HG03460 (cell line): ENCODE results near the gene PALD1.

Experiments used
- ATAC-seq: cut with Tn5 transposase; IDR thresholded peaks from one replicate; pipeline ENCODE4 v1.9.1; 2021; ENCODE audit not compliant: unreplicated experiment

Gene PALD1

GRCh38 chr10:70457759-70458305 is 20.7 kb upstream of the PALD1 start:
- ATAC-seq: no peak

DNA sequence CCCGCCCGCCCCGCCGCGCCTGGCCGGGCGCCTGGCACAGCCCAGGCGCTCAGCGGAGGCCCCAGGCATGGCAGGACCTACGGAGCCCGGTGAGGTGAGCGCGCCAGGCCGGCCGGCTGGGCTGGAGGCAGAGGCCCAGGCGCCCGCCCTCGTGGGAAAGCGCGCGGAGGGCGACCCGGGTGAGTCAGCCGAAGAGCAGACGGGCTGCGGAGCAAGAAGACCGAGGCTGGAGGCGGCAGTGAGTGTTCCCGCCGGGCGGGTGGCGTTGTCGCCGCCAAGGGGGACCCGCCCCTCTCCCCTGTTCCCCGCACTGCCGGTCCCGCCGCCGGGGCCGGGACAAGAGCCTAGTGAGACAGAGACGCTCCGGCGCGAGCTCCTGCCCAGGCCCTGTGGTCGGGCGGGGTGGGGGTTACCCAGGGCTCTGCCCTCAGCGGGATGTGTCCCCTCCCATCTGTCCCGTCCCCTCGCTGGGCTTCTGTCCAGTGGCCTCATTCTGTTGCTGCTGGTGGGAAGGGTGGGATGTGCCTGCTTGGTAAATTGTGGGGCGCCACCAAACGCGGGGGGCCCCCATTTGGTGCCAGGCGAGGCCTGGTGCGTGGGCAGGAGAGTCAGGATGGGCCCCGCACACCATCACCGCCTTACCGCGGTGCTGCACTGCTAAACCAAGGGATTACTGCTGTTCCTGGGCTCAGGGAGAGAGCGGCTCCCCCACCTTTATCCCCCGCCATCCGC is 20.1 kb upstream of the PALD1 start:
- ATAC-seq: no peak

DNA sequence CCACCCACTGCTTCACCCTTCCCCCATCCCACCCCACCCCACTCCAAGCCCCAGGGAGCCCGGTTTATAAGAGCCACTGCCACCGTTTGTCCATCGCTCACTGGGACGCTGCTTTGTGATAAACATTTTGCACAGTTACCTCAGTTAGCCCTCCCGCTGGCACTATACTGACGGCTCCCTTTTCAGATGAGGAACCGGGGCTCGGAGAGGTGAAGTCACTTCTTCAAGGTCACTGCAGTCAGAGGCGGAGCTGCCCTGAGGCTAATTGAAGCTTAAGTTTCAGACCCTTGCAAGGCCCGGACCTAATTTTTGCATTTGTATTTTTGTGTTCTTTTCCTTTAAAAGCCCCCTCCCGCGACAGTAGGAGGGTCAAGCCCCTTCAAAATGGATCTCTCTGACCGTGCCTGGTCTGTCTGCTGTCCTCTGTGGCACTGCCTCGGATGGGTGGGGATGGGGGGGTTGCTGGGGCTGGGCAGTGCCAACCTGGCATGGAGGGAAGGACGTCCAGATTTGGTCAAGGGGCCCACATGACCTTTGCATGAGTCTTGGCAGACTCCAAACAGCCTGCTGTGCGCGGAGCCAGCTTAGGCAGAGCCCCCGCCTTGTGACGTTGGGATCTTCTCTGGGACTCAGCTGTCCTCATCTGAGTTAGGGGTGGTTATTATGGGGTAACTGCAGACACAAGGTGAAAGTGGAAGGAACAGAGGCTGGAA is 19.4 kb upstream of the PALD1 start:
- ATAC-seq: no peak

DNA sequence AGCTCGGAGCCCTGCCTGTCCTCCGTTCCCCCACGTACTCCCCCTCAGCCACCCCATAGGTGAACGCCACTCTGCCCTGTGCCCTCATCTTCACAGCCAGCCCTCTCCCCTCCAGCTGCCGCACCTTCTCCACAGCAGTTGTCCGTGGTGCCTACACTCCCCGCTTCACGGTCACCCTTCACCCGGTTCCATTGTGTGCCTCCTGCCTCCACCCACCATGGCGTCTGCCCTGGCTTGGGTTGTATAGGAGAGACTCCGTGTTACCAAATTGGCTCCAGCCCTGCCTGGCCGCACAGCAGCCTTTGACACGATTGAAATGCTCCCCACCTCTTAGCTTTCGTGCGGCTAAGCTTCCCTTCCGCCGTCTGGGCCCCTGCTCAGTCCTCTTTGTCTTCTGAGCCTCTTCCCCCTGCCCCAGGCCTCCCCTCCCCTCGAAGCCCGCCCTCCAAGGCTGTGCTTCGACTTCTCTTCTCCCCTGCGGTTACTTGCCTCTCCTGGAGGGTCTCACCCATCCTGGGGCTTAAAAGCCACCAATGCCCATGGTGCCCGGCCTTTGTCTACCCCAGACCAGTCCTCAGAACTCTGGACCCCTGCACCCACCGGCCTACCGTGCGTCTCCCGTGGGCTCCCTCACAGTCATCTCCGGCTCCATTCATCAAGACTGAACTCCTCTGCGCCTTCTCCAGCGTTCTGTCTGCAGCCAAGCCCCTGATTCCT is 18.6 kb upstream of the PALD1 start:
- no peak for ATAC-seq

DNA sequence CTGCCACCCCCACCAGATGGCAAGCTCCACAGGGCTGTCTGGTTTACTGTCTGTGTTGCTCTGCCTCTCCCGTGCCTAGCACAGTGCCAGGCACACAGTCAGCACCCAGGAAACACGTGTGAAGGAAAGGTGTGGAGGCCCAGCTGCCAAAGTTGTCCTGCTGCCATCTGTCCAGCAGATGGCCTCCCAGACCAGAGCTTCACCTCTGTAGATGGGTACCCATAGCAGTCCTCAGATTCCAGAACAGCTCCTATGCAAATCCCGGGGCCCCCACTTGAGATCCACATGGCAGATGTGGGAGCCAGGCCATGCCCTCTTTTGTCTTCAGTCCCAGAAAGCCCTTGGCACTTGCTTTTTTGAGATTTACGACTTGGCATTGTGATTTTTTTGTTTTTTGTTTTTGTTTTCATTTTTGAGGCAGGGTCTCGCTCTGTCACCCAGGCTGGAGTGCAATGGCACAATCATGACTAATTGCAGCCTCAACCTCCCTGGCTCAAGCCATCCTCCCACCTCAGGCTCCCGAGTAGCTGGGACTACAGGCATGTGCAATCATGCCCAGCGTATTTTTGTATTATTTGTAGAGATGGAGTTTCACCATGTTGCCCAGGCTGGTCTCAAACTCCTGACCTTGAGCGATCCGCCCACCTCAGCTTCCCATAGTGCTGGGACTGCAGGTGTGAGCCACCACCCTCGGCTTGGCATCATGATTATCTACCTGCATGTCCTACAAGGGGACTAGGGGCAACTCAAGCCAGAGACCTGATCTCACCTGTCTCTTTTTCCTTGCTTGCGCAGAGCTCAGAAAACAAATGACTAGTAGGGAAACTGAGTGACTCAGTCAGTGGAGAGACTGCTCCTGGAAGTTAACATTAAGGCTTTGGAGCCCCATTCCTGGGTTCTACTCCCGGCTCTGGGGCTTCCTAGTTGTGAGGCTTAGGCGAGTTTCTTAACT is 16.9 kb upstream of the PALD1 start:
- ATAC-seq: no peak

- ATAC-seq: no peak
Observed at GRCh38 chr10:70462349-70462984, 16.1 kb upstream of the PALD1 start.

DNA sequence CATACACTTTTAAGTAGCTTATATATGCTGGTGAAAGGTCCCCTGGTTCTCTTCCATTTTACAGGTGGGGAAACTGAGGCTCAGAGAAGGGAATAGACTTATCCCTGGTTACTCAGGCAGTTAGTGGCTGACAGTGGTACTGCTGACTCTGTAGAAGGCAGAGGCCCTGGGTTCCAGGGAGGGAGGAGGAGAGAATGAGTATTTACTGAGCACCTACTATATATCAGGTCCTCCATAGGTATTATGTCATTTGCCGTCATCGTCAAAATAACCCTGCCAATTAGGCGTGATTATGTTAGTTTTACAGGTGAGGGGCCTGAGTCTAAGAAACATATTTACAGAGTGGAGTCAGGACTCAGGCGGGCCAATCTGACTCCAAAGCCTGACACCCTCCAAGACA is 13.3 kb upstream of the PALD1 start:
- ATAC-seq: no peak

GRCh38 chr10:70465832-70466231 is 12.7 kb upstream of the PALD1 start:
- no peak for ATAC-seq

- ATAC-seq: no peak
Observed at GRCh38 chr10:70466951-70467350, 11.6 kb upstream of the PALD1 start.

DNA sequence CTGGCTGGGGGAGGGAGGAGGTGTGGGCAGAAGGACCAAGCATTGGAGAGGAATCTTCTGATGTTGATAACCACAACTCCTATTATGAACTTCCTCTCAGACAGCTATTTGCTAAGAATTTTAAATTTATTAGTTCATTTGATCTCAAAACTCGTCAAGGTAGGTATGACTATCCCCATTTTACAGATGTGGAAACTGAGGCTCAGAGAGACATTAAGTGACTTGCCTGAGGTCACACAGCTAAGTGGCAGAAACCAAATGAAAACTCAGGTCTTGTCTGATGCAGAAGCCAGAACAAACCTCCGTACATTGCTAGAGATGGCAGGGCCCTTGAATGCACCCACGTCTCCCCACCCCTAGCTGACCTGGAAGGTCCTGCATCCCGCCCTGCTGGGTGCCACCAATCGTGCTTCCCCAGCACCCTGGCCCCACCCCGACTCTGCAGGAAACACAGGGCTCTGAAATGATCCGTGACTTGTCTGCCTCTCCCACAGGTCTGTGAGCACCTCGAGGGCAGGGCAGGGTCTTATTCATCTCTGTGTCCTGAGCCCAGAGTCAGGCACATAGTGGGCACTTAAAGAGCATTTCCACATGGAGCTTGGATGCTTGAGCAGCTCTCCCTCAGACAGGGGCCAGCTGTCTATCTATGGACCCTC is 5.6 kb upstream of the PALD1 start:
- ATAC-seq: no peak

DNA sequence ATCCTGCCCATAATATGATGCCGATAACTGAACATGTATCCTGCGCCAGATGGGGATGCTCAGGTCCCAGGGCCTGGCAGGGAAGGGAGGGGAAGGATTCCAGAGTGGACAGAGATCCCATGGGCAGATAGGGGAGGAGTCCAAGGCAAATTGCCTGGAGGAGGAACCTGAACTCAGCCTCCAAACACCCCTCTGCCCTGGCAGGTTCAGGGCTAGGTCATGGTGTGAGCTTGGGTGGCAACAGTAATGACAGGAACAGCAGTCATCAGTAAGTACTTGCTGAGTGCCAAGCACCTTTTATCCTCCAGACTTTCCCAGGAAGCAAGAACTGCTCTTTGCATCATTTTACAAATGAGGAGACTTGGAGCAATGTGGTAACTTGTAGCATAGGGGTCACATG is 3.8 kb upstream of the PALD1 start:
- ATAC-seq: no peak

- no peak for ATAC-seq
Observed at GRCh38 chr10:70475661-70476060, 2.9 kb upstream of the PALD1 start.

- ATAC-seq: no peak
Observed at GRCh38 chr10:70476249-70477035, 2.1 kb upstream of the PALD1 start.

DNA sequence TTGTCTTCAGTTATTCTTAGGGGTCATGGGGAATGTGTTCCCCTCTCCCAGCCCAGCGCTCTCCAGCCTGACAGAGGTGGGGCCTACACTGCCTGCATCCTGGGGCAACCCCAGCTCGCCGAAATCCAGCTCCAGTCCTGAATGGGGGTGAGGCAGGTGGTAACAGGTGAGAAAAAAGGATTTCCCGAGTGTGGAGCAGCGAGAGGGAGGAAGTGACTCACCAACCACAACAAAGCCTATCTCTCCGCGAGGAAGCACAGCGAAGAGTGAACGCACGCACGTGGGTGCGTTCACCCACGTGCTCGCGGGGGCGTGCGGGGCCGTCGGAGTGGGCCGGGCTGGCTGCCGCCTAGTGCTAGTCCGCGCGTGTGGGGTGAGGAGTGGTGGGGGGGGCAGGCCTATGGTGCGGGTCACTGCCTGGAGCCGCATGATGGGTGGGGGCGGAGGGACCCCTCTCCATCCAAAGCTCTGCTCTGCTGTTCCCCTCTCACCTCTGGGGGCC is 855 bp upstream of the PALD1 start:
- ATAC-seq: no peak

GRCh38 chr10:70479165-70479581 is 606 bp downstream of the PALD1 start:
- ATAC-seq: no peak

GRCh38 chr10:70479626-70480238 is 1.2 kb downstream of the PALD1 start:
- no peak for ATAC-seq

DNA sequence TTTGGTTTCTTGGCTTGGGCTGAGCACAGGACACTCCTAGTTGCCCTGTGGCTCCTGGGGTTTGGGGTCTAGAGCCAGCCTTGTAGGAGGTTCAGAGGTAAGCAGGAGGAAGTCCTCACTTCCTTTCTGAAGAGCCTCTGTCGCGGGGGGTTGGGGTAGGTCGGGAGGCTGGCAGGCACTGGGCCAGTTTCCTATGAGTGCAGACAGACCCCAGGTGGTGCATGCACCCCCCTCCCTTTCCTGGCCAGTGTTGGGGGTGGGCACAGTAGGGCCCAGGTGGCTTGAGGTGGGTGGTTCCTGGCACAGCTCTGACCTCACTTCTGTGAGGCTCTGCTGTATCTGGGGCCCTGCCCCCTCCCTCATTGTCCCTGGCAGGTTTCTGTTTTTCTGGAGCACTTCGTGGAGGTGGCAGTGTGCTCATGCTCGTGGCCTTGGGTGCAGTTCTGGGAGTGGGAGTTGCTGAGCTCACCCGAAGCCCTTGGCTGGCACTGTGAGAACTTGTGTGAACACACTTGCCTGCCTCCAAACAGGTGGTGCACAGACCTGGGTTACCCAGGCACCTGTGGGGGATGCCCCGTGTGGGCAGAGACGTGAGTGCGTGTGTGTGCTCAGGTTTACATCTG is 1.8 kb downstream of the PALD1 start:
- no peak for ATAC-seq

GRCh38 chr10:70481105-70481504 is 2.5 kb downstream of the PALD1 start:
- no peak for ATAC-seq
